ENCODE results near the gene STAB2.

GRCh38 chr12:103810111-103810510 is 223.0 kb downstream of the STAB2 start:
- TF ChIP-seq CTCF (IDR thresholded peaks at IDR 0.05): no peak
- no peak for TF ChIP-seq POLR2A (IDR thresholded peaks at IDR 0.05)

Data from lower leg skin (tissue), 3 donors.